GM21528 (cell line): ENCODE data around the gene EHBP1L1.

Experiments used
- ATAC-seq: cut with Tn5 transposase; IDR thresholded peaks from one replicate; pipeline ENCODE4 v1.9.1; 2021; ENCODE audit warnings: mild to moderate bottlenecking, moderate library complexity; ENCODE audit not compliant: unreplicated experiment, low FRiP score

The EHBP1L1 gene

DNA sequence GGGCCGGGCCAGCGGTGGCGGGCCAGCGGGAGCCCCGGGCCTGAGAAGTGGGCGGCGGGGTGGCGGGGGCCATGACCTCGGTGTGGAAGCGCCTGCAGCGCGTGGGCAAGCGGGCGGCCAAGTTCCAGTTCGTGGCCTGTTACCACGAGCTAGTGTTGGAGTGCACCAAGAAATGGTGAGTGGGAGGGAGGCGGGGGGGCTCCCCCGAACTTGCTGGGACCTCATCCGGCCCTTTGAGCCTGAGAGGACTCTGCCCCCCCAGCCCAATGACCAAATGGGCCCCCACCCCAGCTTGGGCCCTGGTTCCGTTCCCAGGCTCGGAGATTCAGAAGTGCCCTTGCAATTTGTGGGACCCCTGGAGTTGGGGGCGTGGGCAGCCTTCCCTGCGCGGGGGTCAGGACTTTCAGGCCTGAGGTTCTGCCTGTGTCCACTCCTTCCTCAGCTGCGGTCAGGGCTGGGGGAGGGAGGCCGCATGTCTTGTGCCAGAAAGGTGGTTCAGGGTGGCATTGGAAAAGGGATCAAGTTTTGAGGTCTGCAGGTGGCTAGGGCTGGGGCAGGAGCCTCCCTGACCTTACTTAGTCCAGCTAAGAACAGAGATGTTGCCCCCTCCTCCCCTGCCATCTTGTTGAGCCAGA is 496 bp downstream of the EHBP1L1 start:
- no peak for ATAC-seq

DNA sequence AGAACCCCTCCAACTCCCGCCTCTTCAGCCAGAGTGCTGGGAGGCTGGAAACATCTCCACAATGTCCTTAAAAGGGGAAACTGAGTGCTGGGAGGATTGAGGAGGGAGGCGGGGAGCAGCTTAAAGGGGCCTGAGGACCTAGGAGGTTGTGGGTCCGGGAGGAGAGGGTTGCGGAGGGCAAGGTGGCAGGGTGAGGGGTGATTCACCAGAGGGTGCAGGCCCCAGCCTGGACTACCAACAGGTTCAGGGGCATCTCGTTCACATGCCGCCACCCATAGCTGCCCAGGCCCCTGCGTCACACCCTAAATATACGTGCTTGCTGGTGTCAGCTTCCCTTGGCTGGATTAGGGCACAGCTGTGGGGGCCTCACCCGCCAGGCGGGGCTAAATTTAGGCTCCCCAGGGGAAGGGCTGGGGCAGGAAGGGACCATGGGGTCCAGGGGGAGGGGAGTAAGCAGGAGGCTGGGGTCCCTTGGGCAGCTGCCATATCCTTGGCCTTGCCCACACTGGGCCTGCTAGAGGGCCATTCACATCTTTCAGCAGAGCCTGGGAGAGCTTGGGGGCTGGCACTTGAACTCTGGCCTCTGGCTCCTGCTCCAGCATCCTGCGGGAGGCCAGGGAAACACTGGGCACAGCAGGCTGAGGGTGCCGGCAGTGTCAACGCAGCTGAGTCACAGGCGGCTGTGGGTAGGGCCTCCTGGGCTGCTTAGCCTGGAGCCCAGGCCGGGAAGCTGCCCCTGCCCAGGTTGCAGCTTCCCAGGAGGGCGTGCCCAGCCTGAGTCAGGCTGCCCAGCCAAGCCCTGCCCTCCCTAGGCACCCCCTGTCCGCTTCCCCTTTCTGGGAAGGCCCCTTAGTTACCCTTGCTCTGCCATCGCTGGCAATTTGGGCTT is 1.3 kb downstream of the EHBP1L1 start:
- ATAC-seq = no peak

DNA sequence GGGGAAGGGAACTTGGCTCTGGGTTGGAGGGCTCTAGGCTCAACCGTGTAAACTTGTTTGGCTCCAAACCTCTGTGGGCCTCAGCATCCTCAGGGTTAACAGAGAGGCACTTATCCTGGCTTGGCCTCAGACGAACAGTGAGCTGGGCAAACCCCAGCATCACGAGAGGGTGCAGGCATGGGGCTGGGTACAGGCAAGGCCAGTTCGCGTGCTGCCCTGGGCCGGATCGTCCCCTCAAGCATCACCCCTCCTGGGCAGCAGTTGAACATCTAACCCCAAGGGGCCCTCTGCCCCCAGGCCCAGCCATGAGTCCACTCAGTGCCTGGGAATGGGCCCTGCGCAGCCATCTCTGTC is 1.9 kb downstream of the EHBP1L1 start:
- ATAC-seq = no peak

DNA sequence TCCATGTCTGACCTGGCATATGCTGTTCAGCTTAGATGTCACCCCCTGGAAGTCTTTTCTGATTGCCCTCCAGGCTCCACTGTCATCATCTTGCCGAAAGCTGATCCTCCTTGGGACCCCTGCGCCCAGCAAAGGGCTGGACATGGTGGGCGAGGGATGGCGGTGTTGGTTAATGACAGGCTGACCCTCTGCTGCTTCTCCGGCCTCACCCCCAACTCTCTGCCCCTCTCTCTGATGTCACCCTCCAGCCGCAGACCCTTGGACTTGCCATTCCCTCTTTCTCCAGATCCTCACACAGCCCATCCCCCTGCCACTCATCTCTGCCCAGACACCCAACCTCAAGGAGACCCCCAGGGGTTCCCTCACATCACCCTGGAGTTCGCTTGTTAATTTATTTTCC is 2.3 kb downstream of the EHBP1L1 start:
- ATAC-seq = no peak

DNA sequence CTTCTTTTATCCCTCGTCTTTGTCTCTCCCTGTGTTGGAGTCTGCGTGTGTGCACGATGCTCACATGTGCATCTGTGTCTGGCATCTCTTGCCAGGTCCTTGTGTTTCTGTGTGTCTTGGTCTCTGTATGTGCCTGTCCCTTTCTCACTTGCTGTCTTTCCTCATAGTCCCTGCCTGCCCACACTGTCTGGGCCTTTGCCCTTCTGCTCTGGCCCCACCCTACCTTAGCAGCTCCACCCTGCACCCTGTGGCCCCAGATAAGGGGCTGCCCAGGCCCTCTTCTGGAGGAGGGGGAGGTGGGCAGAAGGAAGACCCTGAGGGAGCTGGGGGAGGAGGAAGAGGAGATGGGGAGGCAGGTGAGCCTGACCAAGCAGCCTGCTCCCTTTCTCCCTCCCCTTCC is 2.8 kb downstream of the EHBP1L1 start:
- no peak for ATAC-seq

DNA sequence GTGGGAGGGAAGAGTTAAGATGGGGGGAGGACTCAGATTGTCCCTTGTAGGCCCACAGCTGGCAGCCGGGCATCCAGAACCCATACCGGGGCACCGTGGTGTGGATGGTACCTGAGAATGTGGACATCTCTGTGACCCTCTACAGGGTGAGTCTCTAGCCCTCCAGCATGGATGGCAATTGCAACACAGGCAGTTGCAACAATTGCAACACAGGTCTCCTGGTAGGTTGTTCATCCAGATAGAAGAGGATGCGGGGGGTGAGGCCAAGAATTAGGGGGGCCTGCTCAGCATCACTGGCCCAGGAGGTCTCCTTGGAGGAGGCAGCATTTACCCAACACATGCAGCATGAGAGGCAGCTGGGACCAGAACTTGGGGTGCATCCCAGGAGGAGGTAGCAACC is 3.4 kb downstream of the EHBP1L1 start:
- ATAC-seq = no peak

DNA sequence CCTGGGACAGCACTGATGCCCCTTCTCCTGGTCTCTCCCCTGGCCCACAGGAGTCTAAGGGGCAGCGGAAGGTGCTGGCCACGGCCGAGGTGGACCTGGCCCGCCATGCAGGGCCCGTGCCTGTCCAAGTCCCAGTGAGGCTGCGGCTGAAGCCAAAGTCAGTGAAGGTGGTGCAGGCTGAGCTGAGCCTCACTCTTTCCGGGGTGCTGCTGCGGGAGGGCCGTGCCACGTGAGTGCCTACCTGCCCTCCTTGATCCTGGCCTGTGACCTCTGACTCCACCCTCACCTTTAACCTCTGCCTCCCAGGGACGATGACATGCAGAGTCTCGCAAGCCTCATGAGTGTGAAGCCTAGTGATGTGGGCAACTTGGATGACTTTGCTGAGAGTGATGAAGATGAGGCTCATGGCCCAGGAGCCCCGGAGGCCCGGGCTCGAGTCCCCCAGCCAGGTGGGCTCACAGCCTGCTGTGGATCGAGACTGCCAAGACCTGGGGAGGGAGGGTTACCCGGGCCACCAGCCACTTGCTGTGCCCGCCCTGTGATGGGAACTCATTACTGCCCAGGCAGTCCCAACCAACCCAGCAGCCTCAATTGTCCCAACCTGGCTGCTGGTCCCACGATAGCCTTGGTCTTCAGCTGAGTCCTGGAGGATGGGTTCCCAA is 4.3 kb downstream of the EHBP1L1 start:
- ATAC-seq = no peak

DNA sequence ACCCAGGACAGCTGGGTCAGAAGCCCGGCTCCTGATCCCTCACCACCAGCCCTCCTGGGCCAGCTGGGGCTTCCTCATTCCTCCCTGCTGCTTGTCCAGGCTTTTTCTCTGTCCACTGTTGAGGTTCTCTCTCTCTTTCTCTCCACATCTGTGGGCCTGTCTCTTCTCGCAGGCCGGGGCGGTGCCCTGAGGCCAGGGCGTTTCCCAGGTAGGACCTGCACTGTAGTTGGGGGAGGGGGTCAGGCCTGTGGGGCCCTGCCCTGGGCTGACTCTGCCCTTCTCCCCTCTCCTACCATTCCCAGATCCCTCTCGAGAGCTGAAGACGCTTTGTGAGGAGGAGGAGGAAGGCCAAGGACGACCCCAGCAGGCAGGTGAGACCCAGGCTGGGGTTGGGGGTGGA is 4.9 kb downstream of the EHBP1L1 start:
- ATAC-seq = no peak

DNA sequence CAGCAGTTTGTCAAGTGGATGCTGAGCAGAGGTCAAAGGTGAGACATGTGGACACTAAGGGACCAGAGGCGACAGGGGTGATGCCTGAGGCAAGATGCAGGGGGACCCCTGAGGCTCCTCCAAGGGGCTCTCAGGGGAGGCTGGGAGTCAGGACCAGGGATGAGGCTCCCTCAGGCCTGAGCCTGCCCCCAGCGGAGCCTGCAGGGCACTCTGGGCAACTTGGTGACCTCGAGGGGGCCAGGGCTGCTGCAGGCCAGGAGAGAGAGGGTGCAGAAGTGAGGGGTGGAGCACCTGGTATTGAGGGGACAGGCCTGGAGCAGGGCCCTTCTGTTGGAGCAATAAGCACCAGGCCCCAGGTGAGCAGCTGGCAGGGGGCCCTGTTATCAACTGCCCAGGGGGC is 6.1 kb downstream of the EHBP1L1 start:
- ATAC-seq = no peak

DNA sequence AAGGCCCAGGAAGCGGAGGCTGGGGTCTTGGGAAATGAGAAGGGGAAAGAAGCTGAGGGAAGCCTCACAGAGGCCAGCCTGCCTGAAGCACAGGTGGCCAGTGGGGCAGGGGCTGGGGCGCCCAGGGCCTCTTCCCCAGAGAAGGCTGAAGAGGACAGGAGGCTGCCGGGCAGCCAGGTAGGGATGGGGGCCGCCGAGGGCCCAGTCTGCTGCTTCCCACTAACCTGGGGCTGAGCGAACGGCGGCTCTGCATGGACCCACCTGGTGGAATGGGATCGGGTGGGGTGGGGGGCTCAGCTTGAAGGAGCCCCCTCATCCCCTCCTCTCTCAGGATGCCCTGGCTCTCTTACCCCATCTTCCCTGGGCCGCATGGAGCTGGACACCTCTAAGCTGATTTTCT is 7.7 kb downstream of the EHBP1L1 start:
- ATAC-seq = no peak

DNA sequence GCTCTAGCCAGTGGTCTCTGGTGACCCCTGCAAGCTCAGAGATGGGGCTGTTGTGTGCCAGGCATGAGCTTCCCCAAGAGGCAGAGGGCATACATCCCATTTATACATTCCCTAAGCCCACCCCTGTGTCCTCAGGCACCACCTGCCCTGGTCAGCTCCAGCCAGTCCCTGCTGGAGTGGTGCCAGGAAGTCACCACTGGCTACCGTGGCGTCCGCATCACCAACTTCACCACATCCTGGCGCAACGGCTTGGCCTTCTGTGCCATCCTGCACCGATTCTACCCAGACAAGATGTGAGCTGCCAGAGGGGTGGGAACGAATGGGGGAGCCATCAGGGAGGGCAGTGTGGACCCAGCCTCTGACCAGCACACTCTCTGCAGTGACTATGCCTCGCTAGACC is 8.3 kb downstream of the EHBP1L1 start:
- no peak for ATAC-seq

DNA sequence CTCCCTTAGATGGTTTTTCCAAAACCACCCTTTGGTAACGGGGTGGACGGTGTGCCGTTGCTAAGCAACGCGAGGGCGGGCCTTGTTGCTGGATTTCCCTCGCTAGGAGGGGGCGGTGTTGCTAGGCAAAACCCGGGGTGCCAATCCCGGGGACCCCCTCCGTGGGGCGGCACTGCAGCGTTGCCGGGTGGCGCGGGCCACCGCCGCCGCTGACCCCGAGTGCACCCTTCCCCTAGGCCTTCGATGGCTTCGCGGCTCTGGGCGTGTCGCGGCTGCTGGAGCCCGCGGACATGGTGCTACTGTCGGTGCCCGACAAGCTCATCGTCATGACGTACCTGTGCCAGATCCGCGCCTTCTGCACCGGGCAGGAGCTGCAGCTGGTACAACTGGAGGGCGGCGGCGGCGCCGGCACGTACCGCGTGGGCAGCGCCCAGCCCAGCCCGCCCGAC is 8.9 kb downstream of the EHBP1L1 start:
- no peak for ATAC-seq

DNA sequence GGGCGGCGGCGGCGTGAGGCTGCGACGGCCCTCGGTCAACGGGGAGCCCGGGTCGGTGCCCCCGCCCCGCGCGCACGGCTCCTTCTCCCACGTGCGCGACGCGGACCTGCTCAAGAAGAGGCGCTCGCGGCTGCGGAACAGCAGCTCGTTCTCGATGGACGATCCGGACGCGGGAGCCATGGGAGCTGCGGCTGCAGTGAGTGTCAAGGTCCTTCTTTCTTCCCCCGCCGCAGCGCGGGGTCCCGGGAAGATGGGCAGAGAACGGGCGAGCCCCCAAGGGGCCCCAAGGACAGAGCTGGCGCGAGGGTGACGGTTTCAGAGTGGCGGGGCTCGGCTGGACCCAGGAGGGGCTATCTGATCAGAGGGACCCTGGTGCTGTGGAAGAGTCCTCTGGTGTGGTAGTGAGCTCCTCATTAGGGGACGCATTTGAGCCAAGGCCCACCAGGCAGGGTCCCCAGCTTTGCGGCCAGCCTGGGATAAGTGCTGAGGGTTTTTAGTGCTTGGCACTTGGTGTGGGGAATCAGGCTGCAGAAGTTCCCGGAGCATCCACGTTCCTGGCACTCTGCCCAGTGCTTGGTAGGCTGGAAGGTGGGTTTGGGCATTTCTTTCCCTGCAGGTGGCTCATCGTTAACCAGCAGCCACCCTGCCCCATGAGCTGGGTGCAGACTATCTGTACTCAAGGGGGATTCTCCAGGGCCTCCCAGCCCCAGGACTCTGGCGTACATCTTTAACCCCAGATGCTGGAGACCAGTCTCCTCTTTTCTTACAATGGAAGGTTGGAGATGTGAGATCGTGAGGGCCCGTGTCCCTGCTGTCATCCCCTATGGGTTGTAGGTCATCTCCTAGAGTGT is 9.8 kb downstream of the EHBP1L1 start:
- ATAC-seq = no peak

DNA sequence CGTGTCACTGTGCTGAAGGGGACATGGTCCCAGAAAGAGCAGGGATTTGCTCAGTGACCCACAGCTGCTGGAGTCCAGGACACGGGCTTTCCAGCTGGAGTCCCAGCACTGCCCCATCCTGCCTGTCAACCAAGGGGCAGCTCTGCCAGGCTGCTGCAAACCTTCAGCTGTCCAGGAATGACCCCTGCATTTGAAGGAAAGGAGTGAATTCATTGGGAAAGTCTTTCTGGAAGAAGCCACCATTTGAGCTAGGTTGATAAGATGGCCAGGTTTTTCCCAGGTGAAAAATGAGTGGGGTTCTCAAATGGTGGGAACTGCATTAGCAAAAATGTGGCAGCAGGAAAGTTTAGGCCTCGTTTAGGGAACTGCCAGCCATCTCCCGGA is 10.4 kb downstream of the EHBP1L1 start:
- no peak for ATAC-seq

DNA sequence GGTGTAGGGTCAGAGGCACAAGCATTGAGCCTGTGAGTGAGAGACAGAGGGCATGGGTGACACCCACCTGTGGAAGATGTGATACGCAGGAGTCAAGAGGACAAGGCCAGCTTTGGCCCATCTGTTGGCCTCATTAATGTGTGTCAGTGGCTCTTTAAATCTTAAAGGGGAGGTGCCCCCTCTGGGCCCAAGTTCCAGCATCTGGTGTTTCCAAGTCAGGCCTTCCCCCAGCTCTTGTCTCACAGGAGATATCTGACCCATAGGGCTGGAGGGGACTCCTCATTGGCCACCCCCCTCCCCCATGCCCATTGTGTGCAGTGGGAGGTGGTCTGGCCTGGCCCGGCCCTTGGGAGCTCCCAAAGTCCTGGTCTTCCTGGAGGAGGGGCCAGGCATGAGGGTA is 10.8 kb downstream of the EHBP1L1 start:
- ATAC-seq = no peak

DNA sequence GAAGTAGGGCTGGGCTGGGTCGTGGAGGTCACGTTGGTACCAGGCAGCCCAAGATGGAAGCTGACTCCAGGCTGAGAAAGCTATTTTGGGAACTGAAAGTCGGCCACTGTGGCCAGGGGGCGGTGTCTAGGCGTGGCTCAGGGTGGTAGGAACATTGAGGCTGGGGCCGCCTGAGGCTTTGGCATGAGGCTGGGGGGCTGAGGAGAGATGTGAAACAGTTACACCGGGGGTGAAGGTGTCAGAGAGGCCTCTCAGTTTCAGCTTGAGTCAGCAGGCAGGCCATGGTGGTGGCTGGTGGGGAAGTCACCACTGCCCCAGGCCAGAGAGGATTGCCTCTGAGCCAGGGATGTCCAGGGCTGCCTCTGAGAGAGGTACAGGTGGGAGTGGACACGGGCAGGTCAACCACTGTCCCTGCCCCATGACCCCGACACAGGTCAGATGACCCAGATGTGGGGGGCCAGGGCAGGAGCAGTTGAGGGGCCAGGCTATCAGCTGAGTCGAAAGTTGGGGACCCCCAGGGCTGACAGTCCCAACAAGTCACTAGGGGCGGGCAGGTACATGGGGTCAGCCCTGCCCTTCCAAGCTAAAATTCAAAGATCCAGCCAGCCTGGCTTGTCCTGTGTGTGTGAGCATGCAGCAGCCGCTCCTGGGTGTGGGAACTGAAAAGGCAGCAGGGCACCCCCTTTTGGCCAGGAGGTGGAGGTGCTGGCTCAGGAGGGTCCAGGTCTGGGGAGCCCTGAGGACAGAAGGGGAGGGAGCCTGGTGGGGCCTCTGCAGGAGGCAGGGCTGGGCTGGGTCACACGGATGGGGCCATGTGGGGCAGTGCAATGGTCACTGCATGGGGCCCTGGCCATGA is 12.6 kb downstream of the EHBP1L1 start:
- ATAC-seq = peak; percentile 72

DNA sequence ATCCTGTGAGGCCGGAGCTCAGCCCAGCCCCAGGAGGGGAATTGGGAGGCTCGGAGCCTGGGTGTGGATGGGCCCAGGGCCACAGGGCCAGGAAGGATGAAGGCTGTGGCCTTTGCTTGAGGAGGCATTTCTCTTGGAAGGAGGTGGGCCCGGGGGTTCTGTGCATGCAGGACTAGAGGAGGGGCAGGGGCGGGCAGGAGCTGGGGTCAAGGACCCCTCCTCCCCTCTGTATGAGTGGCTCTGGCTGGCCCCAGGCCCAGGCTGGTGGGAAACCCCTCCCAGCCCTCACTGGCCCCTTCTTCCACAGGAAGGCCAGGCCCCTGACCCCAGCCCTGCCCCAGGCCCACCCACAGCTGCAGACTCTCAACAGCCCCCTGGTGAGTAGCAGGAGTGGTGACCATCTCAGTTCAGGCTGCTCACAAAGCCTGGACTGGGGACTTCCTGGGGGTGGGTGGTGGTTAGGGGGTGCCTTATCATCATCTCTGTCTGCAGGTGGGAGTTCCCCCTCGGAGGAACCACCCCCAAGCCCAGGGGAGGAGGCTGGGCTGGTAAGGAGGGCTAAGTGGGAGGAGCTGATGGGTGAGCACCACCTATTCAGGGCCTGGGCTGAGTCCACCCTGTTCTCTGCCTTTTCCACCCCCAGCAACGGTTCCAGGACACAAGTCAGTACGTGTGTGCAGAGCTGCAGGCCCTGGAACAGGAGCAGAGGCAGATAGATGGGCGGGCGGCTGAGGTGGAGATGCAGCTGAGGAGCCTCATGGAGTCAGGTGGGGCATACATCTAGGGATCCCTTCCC is 13.8 kb downstream of the EHBP1L1 start:
- ATAC-seq = no peak

DNA sequence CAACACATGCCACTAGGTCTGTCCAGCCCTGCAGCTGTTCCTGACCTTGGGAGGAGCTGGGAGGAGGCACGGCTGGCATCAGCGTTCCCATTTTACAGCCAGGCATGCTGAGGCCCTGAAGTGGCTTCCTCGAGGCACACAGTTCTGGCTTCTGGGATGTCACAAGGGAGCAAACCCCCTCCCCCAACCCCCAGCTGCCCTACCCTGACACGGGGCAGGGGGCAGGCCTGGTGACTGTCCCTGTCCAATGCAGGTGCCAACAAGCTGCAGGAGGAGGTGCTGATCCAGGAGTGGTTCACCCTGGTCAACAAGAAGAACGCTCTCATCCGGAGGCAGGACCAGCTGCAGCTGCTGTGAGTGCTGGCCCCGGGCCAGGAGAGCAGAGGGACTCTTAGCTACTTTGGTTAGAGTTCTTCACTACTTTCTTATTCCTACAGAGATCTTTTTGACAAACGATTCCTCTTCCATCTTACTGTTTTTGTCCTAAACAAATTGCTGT is 14.4 kb downstream of the EHBP1L1 start:
- no peak for ATAC-seq
